Heart left ventricle (tissue), 13 donors: ENCODE results near the gene KRAS.

Experiments
- POLR2A ChIP-seq, 2 donors: fragments of 450-650 bp; IDR thresholded peaks; one replicate each; pipeline ENCODE4 v1.6.1; 2017; ENCODE audit warnings: antibody characterized with exemption in 2 of 2, mild to moderate bottlenecking in 2 of 2, moderate library complexity in 2 of 2
- TF ChIP-seq, protein P1 (sequence below), 12 donors: fragments of 200-600 bp; sonication (generic) in 4 of 12; IDR thresholded peaks; one replicate each; pipeline versions ENCODE4 v1.5.0 to v1.8.0; 2018 to 2022; ENCODE audit warnings: antibody characterized with exemption in 12 of 12, mild to moderate bottlenecking in 5 of 12
- donor health status: ischemic (EF 13 %, LVEDD 7.1; RV severe dilation, severe dysfunction).
- donor health status: DM: no; HTN: yes; CAD: no.
- donor health status: DM: no; HTN: no; CAD: no.
- donor health status: ischemic (EF 25% LVEDD 6.9; RV normal size, moderate dysfunction).
- donor health status: ischemic (EF 25% LVEDD 5.7; RV mildly dilated, moderate dysfunction).
- donor health status: ischemic (EF 35%, LVEDD 5.7; RV mildly dilated, moderate dysfunction).
- donor health status: nonischemic (EF 11% LVEDD 7.7; RV severe dilation, severe dysfunction).
- donor health status: DM: yes; HTN: yes; CAD: no.
- donor health status: PGD.
- donor health status: ischemic (EF 29% LVEDD 5.4; RV normal size, mild dysfunction).
- donor health status: nonischemic (EF 23%, LVEDD 6.1; RV moderate dilation, normal function).

DNA sequence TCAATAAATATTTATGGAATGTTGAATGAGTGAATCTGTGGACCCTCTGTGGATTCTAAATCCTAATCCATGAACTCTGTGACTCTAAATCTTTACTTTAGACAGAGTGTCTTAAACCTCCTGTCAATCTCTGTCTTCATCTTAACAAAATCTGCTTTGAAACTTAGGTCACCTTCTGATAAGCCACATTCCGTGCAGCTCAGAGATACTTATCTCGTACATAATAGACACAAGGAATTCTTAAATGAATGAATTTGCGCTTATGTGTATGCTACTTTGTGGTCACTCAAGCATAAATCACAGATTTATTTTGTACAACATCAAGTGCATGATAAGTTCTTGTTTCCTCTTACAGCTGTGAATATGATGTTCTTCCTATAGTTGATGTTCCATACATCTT lies 2.2 kb upstream of the KRAS start:
- TF ChIP-seq, protein P1, sequence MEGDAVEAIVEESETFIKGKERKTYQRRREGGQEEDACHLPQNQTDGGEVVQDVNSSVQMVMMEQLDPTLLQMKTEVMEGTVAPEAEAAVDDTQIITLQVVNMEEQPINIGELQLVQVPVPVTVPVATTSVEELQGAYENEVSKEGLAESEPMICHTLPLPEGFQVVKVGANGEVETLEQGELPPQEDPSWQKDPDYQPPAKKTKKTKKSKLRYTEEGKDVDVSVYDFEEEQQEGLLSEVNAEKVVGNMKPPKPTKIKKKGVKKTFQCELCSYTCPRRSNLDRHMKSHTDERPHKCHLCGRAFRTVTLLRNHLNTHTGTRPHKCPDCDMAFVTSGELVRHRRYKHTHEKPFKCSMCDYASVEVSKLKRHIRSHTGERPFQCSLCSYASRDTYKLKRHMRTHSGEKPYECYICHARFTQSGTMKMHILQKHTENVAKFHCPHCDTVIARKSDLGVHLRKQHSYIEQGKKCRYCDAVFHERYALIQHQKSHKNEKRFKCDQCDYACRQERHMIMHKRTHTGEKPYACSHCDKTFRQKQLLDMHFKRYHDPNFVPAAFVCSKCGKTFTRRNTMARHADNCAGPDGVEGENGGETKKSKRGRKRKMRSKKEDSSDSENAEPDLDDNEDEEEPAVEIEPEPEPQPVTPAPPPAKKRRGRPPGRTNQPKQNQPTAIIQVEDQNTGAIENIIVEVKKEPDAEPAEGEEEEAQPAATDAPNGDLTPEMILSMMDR (IDR thresholded peaks at IDR 0.05): no peak
- no peak for TF ChIP-seq POLR2A (IDR thresholded peaks at IDR 0.05)
